K562 (cell line): ENCODE data around the gene HBG1. TPM values are rescaled to one million over a fixed set of nuclear protein-coding genes. Genes with fewer than 3 reads are reported as not detected.

ENCODE experiments used
- ADNP ChIP-seq: fragments of 200-800 bp; sonication (Bioruptor generic); IDR thresholded peaks from 2 replicates; pipeline ENCODE4 v1.6.1; 2016; ENCODE audit warnings: missing genetic modification characterization, missing compliant biosample characterization
- ASH1L ChIP-seq: fragments of 450-650 bp; IDR thresholded peaks from 2 replicates; pipeline ENCODE4 v1.6.1; 2018; ENCODE audit warnings: borderline replicate concordance, mild to moderate bottlenecking, low read depth; ENCODE audit not compliant: partially characterized antibody
- CC2D1A ChIP-seq: fragments of 450-650 bp; IDR thresholded peaks from 2 replicates; pipeline ENCODE4 v1.6.1; 2017; ENCODE audit warnings: mild to moderate bottlenecking
- CEBPG ChIP-seq, 3 experiments: fragments of 200-800 bp in 1 of 3; sonication (Bioruptor generic) in 1 of 3; sonication (generic) in 1 of 3; formaldehyde crosslinking in 1 of 3; IDR thresholded peaks in 2 of 3; conservative IDR thresholded peaks in 1 of 3; 2 replicates each; pipeline versions ENCODE4 v1.6.1 to v1.8.0; 2016 to 2022; ENCODE audit warnings: missing compliant biosample characterization in 2 of 3, missing genetic modification characterization in 2 of 3, mild to moderate bottlenecking in 1 of 3, missing genetic modification reagents in 1 of 3
- HDAC1 ChIP-seq, 2 experiments: fragments of 450-650 bp; IDR thresholded peaks; 2 replicates each; pipeline ENCODE4 v1.6.1; 2016 to 2017; ENCODE audit warnings: inconsistent platforms in 1 of 2, mild to moderate bottlenecking in 1 of 2, moderate library complexity in 1 of 2
- HNRNPL ChIP-seq: fragments of 200-400 bp; formaldehyde crosslinking; IDR thresholded peaks from 2 replicates; pipeline ENCODE4 v1.6.1; 2017; ENCODE audit warnings: low read depth, mild to moderate bottlenecking, low read length
- MEF2D ChIP-seq: conservative IDR thresholded peaks from 2 replicates; pipeline ENCODE4 v1.6.1; 2016; ENCODE audit warnings: low read depth, missing genetic modification characterization, missing compliant biosample characterization
- POLR3G ChIP-seq: IDR thresholded peaks from 2 replicates; pipeline ENCODE4 v1.6.1; 2011; ENCODE audit not compliant: insufficient read length, insufficient replicate concordance; ENCODE audit errors: extremely low read depth
- RBM15 ChIP-seq: fragments of 200-400 bp; formaldehyde crosslinking; IDR thresholded peaks from 2 replicates; pipeline ENCODE4 v1.6.1; 2018; ENCODE audit warnings: mild to moderate bottlenecking, low read length, moderate library complexity; ENCODE audit not compliant: insufficient read depth
- SFPQ ChIP-seq: fragments of 200-400 bp; formaldehyde crosslinking; IDR thresholded peaks from 2 replicates; pipeline ENCODE4 v1.6.1; 2017; ENCODE audit warnings: mild to moderate bottlenecking, low read depth, low read length, moderate library complexity
- SMC3 ChIP-seq: conservative IDR thresholded peaks from 2 replicates; pipeline ENCODE4 v1.6.1; 2011; ENCODE audit warnings: low read depth, low read length, improper control_type of control experiment; ENCODE audit not compliant: insufficient read depth
- TEAD1 ChIP-seq, 2 experiments: fragments of 450-650 bp in 1 of 2; sonication (generic) in 1 of 2; formaldehyde crosslinking; IDR thresholded peaks; 2 replicates each; pipeline versions ENCODE4 v1.4.0 to v1.8.0; 2020 to 2022; ENCODE audit warnings: mild to moderate bottlenecking in 2 of 2, missing genetic modification reagents in 1 of 2
- THRA ChIP-seq: fragments of 450-650 bp; IDR thresholded peaks from 2 replicates; pipeline ENCODE4 v1.6.1; 2017; ENCODE audit warnings: mild to moderate bottlenecking, moderate library complexity
- TRIM28 ChIP-seq: fragments of 450-650 bp; IDR thresholded peaks from 2 replicates; pipeline ENCODE4 v1.6.1; 2017
- WHSC1 ChIP-seq: IDR thresholded peaks from one replicate; pipeline ENCODE4 v1.6.1; 2012; ENCODE audit warnings: low read length, control low read depth, inconsistent platforms
- ZKSCAN1 ChIP-seq: fragments of 150-350 bp; IDR thresholded peaks from 2 replicates; pipeline ENCODE4 v1.6.1; 2016; ENCODE audit warnings: low read depth, low read length
- ZNF175 ChIP-seq: fragments of 200-800 bp; sonication (Bioruptor generic); IDR thresholded peaks from 2 replicates; pipeline ENCODE4 v1.6.1; 2016; ENCODE audit warnings: low read depth, mild to moderate bottlenecking, missing genetic modification characterization, missing compliant biosample characterization
- ZNF184 ChIP-seq: sonication (generic); formaldehyde crosslinking; IDR thresholded peaks from 2 replicates; pipeline ENCODE4 v1.5.0; 2020; ENCODE audit warnings: missing genetic modification reagents
- ZNF316 ChIP-seq: fragments of 450-650 bp; IDR thresholded peaks from 2 replicates; pipeline ENCODE4 v1.6.1; 2016
- ZNF347 ChIP-seq: fragments of 450-650 bp; formaldehyde crosslinking; IDR thresholded peaks from 2 replicates; pipeline ENCODE4 v1.4.0; 2020; ENCODE audit warnings: low read depth, mild to moderate bottlenecking, moderate library complexity
- ZNF398 ChIP-seq: fragments of 250-450 bp; sonication (Bioruptor Pico); IDR thresholded peaks from 2 replicates; pipeline ENCODE4 v1.8.0; 2021; ENCODE audit warnings: moderate library complexity, mild to moderate bottlenecking, inconsistent platforms
- polyA plus RNA-seq, 8 experiments: library from polyadenylated mRNA; depleted of rRNA in 4 of 8; stranded (reverse) in 5 of 8; unstranded in 3 of 8; fragments of >200 nt; fragmentation: Nextera tagmentation in 2 of 8; fragmentation: Illumina TruSeq in 1 of 8; extraction: Ambion mirVana in 2 of 8; extraction: Trizol in 1 of 8; gene quantifications; 2 replicates each; pipeline versions ENCODE4 v1.2.1 to v1.2.3, GENCODE V29; 2011 to 2014; ENCODE audit warnings: inconsistent platforms in 1 of 8, missing spikeins in 1 of 8
- total RNA-seq, 7 experiments: library from RNA; depleted of rRNA in 6 of 7; stranded (reverse); fragments of >200 nt in 6 of 7; fragmentation: Illumina TruSeq in 2 of 7; extraction: Trizol in 2 of 7; gene quantifications; 2 replicates each; pipeline versions ENCODE4 v1.2.1 to v1.2.3, GENCODE V29; 2011 to 2021; ENCODE audit warnings: low replicate concordance in 1 of 7

Gene HBG1
- total and polyA plus RNA-seq, 9 of the 15 experiments (the other 6 are each of a cell fraction or from before 2014, with no cell fraction given): 1,066 to 16,338 (median 4,898) TPM

- TF ChIP-seq CEBPG (CRISPR knock-in tag; IDR thresholded peaks at IDR 0.05): no peak
- TF ChIP-seq CEBPG (tag; conservative IDR thresholded peaks at IDR 0.05 in 1 of 2, IDR thresholded peaks at IDR 0.05 in 1 of 2): no peak
- 0 out of 4 replicates have a peak, but pooled peaks of 1 of the 2 experiments have one; percentile 8 for TF ChIP-seq TEAD1 (CRISPR knock-in tag; IDR thresholded peaks at IDR 0.05)
- no peak for TF ChIP-seq ZKSCAN1
- no peak for TF ChIP-seq SFPQ
- no peak for TF ChIP-seq MEF2D
- no peak; the same call in 1 of the 2 replicates for TF ChIP-seq ZNF316
- peak in 1 of 2 experiments; percentile 75; a peak in 2 of 4 replicates for TF ChIP-seq HDAC1 (IDR thresholded peaks at IDR 0.05)
- no peak for TF ChIP-seq ZNF347 (CRISPR knock-in tag)
- TF ChIP-seq ADNP (tag): no peak
- TF ChIP-seq ZNF184 (CRISPR knock-in tag): no peak
- TF ChIP-seq ZNF175 (CRISPR knock-in tag): no peak
- no peak for TF ChIP-seq WHSC1
- no peak for TF ChIP-seq ASH1L
- TF ChIP-seq SMC3: no peak
- no peak for TF ChIP-seq THRA
- no peak for TF ChIP-seq POLR3G
- peak; percentile 29 for TF ChIP-seq TRIM28
- TF ChIP-seq HNRNPL: no peak
- TF ChIP-seq ZNF398 (CRISPR knock-in tag): no peak
- peak; percentile 24; the same call in 1 of the 2 replicates for TF ChIP-seq CC2D1A
- TF ChIP-seq RBM15: no peak
Observed at GRCh38 chr11:5275369-5276110, 25.9 kb upstream of the HBG1 start (continued).
